GM21515 (cell line): ENCODE measurements around the gene CECR2.
"Not testable (repeated sequence)": the region's sequence is repeated elsewhere in the genome, so short reads cannot be mapped to it uniquely, and the experiment has no call there.

Experiments used
- ATAC-seq: cut with Tn5 transposase; IDR thresholded peaks from one replicate; pipeline ENCODE4 v1.9.1; 2021; ENCODE audit not compliant: unreplicated experiment

The CECR2 gene

GRCh38 chr22:17400305-17400704, 31.0 kb downstream of the CECR2 start:
- ATAC-seq: no peak

DNA sequence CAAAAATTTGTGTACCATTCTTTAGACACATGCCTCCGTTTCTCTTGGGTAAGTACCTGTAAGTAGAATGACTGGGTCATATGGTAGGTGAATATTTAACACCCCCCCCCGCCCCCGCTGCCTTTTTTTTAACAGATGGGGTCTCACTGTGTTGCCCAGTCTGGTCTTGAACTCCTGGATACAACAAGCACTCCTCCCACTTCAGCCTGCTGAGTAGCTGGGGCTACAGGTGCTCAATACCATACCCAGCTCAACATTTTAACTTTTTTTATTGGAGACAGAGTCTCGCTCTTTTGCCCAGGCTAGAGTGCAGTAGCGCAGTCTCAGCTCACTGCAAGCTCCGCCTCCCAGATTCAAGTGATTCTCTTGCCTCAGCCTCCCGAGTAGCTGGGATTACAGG, 32.5 kb downstream of the CECR2 start:
- ATAC-seq: no peak

GRCh38 chr22:17402293-17402692, 33.0 kb downstream of the CECR2 start:
- ATAC-seq: no peak

DNA sequence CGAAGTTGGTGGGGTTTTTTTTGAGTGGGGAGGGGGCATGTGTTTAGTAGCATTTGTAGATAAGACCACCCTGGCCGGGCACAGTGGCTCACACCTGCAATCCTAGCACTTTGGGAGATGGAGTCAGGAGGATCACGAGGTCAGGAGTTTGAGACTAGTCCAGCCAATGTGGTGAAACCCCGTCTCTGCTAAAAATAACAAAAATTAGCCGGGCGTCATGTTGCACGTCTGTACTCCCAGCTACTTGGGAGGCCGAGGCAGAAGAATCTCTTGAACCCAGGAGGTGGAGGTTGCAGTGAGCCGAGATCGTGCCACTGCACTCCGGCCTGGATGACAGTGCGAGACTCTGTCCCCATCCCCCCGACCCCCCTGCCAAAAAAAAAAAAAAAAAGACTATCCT, 34.6 kb downstream of the CECR2 start:
- ATAC-seq: no peak

DNA sequence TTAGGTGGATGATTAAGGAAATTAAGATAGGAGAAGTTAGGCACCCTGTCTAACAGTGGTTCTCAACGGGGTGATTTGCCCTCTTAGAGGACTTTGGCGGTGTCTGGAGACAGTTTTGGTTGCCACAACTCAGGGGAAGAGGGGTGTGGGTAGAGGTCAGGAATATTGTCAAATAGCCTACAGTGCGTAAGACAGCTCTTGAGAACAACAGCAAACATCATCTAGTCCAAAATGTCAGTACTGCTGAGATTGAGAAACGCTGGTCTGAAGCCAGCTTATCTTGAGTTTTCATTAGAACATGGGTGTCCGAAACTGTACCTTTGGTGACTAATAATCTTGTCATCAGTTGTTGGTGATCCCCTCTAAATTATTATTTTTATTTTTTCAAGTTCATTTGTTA, 38.4 kb downstream of the CECR2 start:
- no peak for ATAC-seq

- no peak for ATAC-seq
Measured at GRCh38 chr22:17410576-17410975, 41.3 kb downstream of the CECR2 start.

DNA sequence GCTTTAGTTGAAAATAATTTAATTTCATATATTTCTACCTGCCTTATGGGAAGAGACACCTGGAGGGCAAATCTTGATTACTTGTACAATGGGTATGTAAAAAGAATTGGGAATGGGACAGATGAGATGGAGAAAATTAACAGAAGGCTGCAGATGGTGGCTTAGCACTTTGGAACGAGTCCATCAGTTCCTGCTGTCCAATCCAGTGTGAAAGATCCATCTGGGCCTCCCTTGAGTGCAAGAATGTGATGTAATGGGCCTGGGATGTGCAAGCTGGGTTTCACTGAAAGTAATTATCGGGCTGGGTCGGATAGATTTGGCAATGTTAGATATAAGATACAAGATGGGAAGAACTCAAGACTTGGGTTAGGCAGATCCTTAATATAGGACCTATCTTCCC, 42.0 kb downstream of the CECR2 start:
- no peak for ATAC-seq

DNA sequence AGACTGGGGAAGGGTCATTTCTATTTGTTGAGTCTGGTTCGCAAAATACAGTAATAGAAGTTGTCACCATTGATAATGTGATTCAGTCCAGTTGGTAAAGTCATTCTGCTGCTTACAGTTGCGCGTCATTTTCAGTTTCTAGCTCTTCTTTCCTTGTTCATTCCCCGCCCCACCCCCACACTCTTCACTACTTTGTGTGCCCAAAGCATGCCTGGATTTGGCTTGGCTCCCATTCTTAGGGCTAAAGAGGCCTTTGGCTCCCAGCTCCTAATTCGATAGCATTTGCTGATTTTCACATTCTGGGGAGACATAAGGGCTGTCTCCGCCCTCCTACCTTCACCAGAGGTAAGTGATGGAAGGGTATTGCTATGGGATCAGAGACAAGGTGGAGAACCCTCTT, 43.0 kb downstream of the CECR2 start:
- no peak for ATAC-seq

DNA sequence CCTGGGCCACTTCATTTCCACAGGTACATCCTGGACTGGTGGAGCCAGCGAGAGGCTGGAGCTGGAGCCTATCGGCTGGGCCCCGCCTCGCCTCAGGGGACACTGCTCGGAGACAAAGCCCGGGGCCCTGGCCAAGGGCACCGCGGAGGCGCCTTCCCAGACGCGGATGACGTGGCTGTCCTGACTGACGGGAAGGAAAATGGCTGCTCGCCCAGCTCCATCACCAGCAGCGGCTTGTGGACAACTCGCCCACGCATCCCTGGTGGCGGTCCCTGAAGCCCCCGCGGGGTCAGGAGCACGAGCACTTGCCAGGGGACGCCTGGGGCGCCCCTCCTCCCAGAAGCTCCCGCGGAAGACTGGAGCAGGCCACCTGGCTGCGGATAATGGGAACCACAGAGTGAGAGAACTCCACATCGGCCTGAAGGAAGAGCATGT, 49.6 kb downstream of the CECR2 start:
- ATAC-seq: no peak

GRCh38 chr22:17419348-17419747, 50.1 kb downstream of the CECR2 start:
- ATAC-seq: no peak

GRCh38 chr22:17422736-17423343, 53.6 kb downstream of the CECR2 start:
- ATAC-seq: no peak

GRCh38 chr22:17423616-17424015, 54.4 kb downstream of the CECR2 start:
- no peak for ATAC-seq

DNA sequence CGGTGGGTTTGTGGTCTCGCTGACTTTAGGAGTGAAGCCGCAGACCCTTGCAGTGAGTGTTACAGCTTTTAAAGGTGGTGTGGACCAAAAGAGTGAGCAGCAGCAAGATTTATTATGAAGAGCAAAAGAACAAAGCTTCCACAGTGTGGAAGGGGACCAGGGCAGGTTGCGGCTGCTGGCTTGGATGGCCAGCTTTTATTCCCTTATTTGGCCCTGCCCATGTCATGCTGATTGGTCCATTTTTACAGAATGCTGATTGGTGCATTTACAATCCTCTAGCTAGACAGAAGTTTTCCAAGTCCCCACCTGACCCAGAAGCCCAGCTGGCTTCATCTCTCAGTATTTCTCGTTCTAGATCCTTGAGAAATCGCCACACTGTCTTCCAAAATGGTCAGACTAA, 58.3 kb downstream of the CECR2 start:
- ATAC-seq: not testable (repeated sequence)

DNA sequence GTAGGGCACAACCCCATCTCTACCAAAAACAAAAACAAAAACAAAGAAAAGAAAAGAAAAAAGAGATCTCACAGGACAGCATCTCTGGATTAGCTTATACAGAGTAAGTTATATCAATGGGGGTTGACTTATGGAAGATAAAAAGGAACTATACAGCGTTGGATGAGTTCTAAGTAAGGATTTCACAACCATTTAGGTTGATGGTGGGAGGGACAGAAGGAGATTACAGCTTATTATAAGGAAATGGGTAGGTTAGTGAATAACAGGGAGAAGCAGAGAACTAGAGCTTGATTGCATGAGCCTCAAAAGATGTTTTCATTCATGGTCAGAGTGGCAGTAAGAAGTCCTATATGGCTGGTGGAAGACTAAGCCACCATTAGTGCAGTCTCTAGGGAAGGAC, 60.3 kb downstream of the CECR2 start:
- no peak for ATAC-seq

DNA sequence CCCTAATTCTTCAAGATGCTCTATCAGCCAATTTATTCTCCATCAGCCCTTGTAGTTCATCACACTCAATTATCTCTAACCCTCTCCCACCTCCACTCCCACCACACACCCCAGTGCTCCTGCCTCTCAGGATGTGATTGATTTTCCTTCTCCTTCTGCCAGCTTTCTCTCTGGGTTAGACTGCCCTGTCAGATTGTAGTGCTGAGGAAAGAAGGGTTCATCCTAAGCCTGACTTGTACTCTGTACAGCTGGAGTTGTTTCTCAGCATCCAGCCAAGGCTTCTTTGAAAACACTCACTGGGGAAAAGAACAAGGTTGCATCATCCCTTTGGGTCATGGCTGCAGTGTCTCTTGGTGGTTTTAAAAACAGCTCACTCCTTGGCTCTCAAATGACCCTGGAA, 61.2 kb downstream of the CECR2 start:
- ATAC-seq: no peak

- no peak for ATAC-seq
Measured at GRCh38 chr22:17431179-17431578, 61.9 kb downstream of the CECR2 start.

- ATAC-seq: no peak
Measured at GRCh38 chr22:17434856-17435255, 65.6 kb downstream of the CECR2 start.

GRCh38 chr22:17435375-17435774, 66.1 kb downstream of the CECR2 start:
- no peak for ATAC-seq

DNA sequence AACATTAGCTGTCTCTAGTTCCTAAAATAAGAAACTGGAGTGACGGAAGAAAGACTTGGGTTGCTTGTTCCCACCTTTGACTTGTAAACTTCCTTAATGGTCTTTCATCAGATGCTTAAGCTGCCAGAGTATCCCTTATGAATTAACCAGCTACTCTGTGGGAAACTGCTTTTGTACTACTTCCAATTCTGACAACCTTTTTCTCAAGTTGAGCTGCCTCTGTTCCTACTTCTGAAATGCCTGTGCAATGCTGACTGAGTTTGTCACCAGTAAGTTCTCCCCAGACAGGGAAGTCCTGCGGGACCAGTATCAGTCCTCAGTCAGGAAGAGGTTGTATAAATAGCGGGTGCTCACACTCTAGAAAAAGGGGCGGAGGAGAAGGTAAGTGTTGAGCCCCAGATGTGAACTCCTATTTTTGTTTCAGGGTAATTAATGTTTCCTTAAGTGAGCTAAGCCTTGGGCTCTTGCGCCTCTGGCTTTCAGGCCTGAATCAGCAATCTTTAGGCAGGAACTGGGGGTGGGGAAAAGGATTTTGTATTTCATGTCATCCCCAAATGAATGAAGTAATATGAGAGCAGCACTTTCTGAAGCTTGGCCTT, 67.2 kb downstream of the CECR2 start:
- ATAC-seq: no peak

DNA sequence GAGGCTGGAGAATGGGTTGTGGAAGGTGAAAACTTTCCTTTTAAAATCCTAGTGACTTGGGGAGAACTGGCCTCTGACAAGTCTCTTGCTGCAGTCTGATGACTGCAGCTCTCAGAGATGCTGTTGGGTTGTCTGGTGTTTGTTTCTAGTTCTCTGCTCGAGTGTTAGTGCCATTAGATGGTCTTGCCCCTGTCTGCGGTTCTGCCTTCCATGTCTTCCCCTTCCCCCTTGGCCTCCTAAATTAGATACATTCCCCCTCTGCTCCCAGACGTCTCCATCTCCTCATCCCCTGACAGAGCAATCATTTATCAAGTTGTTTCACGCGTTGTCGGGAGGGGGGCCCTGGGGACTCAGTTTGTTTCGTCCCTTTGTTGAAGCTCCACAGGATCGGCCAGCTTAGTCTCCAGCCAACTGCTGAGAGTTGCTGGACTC, 67.7 kb downstream of the CECR2 start:
- ATAC-seq: no peak

DNA sequence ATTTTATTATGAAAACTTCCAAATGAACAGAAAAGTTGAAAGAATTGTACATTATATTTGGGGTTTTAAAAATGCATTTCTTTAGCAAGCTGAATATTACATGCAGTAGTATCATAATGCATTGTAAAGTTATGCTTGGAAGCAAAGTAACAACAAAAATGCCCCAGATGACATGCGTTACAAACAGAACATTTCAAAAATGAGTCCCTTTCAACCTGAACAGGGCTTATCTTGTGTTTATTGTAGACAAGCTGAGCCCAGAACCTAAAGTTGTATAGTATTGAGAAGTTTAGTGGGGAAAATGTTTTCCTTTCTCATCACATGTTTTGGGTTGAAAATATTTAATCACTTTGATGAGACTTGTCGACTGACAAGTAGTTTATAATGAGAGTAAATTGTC, 68.8 kb downstream of the CECR2 start:
- ATAC-seq: no peak

- ATAC-seq: no peak
Measured at GRCh38 chr22:17441326-17441725, 72.1 kb downstream of the CECR2 start.
